GM21528 (cell line): ENCODE measurements around the gene JAKMIP2.

Source experiments
- ATAC-seq: cut with Tn5 transposase; IDR thresholded peaks from one replicate; pipeline ENCODE4 v1.9.1; 2021; ENCODE audit warnings: mild to moderate bottlenecking, moderate library complexity; ENCODE audit not compliant: unreplicated experiment, low FRiP score

JAKMIP2 gene

GRCh38 chr5:147789820-147790219 is 7.3 kb upstream of the JAKMIP2 start:
- ATAC-seq = no peak

DNA sequence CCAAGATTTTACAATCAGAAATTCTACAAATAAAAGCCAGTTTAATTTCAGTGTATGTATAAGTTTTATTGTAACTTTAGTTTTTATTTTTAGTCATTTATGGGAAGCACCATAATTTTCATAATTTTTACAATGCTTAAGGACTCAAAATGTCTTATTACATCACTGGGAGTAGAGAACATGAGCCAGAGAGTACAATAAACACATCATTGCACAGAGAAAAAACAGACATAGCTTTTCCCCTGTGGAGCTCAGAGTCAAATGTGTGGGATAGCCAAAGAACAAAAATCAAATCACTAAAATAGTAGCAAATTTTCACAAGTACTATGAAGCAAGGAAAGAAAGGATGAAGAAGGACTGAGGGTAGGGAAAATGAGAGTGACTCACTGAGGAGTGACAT is 5.5 kb upstream of the JAKMIP2 start:
- no peak for ATAC-seq

DNA sequence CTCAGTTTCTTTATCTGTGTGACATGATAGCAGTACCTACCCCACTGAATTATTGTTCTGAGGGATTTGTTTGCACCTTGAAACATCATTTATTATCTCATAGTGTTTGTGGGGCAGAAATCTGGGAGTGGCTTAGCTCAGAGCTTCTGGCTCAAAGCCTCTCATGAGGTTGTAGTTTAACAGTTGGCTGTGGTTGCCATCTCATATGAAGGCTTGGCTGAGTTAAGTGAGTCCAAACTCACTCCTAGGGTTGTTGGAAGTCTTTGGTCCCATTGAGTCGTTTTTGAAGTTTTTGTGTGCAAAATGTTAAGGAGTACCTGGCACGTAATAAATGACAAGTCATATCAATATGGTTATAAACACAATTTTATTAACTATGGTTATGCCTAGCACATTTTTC is 3.6 kb upstream of the JAKMIP2 start:
- ATAC-seq = no peak

DNA sequence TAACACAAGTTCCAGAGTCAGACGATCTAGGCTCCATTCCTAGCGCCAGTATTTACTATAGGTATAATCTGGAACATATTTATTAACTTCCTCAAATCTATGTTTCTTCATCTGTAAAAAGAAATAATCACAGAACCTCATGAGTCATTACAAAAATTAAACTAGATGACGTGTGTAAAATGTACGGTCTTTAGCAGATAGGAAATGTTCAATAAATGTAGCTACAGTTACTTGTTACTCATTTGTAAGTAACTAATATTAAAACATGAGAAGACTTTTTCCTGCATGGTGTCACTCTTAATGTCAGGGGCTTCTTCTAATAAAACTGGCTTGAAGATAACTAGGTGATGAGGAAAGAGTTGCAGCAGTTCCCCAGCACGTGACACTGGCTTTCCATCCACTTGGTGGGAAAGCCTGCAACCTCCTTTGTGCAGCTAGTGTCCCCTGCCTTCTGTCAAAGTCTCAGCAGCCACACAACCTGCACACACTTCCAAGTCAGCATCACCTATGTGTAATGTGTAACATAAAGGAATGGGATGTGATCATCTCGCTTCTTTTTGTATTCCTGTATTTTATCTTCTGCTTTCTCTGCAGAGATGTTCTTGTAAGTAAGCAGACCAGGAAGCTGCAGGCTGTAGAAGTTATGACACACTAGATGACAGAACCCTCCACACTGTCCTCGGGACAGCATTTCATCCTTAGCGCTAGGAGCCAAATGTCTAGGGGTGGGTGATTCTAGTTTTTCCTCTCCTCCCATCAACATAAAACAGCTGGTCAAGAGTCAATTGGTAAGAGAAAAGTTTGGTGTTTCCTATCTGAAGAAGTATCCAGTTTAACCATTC is 1.8 kb upstream of the JAKMIP2 start:
- ATAC-seq = no peak

DNA sequence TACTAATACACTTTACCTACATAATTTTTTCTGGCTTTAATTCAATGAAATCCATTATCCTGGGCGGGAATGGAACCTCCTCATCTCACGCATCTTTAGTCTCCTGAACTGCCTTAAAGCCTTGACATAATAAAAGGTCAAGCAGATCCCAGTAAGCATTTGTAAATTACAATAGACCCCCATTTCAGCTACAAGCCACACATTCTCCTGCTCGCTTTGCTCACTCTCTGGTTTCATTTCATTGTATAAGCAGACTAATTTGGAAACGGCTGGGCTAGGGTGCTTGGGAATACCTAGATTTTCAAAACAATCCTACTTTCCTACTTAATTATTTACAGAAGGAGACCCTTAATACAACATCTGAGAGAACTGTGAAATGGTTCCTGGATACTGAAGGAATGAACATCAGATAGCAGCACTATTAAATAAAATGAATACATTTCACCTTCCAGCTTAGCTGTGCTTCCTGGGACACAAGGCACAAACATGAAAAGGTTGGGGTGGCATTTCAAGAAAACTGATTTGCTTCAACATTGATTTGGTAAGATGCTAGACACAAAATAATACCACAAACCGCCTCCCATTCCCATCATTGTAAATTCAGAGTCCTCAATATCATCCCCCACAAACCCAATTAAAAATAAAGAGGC is 1.5 kb downstream of the JAKMIP2 start:
- no peak for ATAC-seq

- ATAC-seq = no peak
These were observed 2.8 kb downstream of the JAKMIP2 start for GRCh38 chr5:147779694-147780093.

- ATAC-seq = no peak
These were observed 5.5 kb downstream of the JAKMIP2 start for GRCh38 chr5:147776989-147777388.

GRCh38 chr5:147773587-147773986 is 8.9 kb downstream of the JAKMIP2 start:
- no peak for ATAC-seq

DNA sequence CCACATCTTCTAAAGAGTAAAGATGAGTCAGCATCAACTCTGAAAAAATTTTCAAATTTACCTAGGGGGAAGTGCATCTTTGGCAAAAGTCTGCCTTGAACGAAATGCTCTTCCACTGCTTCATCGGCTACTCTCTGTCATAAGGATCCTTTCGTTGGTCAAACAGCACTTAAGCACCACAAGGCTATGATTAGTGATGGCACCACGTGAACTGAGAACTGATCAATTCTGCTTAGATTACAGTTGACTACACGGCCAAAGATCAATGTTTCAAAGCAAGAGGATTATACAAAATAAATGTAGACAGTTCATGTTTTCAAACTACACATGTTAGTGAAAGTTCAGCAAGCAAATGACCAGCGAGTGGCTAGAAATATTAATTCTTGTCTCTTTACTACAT is 9.4 kb downstream of the JAKMIP2 start:
- no peak for ATAC-seq

GRCh38 chr5:147767048-147767447 is 15.5 kb downstream of the JAKMIP2 start:
- no peak for ATAC-seq

GRCh38 chr5:147763791-147764525 is 18.6 kb downstream of the JAKMIP2 start:
- ATAC-seq = no peak

- ATAC-seq = no peak
These were observed 22.2 kb downstream of the JAKMIP2 start for GRCh38 chr5:147760086-147760875.

- ATAC-seq = no peak
These were observed 23.1 kb downstream of the JAKMIP2 start for GRCh38 chr5:147759441-147759840.

GRCh38 chr5:147756566-147756965 is 26.0 kb downstream of the JAKMIP2 start:
- no peak for ATAC-seq

- ATAC-seq = no peak
These were observed 28.0 kb downstream of the JAKMIP2 start for GRCh38 chr5:147754372-147755122.

- ATAC-seq = no peak
These were observed 28.8 kb downstream of the JAKMIP2 start for GRCh38 chr5:147753765-147754164.

DNA sequence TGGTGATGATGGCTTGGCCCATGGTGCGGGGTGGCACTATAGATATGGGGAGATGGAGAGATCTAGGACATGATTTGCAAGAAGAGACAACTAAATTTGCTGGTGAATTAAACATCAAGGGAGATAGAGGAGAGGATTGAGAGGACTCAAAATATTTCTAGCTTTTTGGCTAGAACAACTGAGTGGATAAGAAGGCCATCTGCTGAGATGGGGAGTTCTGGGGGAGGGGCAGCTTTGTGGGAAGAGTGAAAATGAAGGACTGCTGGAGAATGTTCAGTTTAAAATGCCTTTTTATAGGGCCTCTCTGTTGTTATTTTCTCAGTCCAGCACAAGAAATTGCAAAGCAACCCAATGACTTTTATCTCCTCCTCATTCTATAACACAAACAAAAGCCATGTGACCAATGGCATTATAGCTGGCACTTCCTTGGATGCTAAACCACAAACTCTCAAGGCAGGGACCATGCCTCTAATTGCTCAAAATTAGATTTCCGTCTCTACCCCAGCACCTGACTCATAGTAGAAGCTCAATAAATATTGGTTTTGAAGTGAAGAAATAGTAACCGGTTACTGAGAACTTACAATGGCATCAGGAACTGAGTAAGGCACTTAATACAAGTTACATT is 29.8 kb downstream of the JAKMIP2 start:
- ATAC-seq = no peak

DNA sequence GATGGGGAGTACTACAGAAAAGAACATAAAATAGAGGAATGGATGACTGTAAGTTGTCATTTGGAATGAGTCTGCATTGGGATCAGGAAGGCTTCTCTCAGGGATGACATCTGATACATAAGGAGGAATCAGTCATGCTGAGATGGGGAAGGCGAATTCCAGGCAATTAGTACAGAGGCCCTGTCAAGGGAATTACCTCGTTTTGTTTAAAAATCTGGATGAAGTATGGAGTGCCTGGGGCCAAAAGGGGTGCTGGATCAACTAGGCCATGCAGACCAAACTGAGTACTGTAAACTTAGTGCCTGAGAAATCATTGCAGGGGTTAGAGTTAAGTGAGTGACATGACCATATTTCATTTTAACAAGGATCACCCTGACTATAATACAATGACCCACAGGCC is 30.5 kb downstream of the JAKMIP2 start:
- ATAC-seq = no peak

DNA sequence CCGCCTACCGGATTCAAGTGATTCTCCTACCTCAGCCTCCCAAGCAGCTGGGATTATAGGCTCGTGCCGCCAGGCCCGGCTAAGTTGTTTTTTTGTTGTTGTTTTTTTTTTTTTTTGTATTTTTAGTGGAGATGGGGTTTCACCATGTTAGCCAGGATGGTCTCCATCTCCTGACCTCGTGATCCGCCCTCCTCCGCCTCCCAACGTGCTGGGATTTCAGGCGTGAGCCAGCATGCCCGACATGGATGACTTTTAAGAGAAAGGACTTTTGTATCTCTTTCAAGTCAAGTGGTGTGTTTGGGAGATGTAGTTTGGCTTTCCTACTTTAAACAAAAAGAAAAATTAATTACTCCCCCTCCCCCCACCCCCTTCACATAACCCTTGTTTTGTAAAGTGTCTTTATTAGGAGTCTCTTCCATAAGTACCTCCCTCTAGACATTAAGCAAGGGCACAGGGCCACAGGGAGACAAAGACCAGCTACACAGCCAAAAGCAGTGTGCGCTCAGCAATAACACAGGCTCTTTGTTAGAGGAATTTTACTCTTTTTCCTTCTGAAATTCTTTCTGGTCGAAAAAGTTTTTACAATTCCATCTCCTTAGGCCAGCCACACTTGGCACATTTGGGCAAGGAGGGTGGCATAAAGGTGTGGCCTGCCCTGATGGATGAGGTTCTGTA is 31.2 kb downstream of the JAKMIP2 start:
- ATAC-seq = no peak
